Activated gamma-delta T cell treated with Interleukin-2 at 50 U/mL for 16 hours (primary cell): Measurements from ENCODE around the gene RAB3C.
"Not testable (repeated sequence)": the region's sequence is repeated elsewhere in the genome, so short reads cannot be mapped to it uniquely, and the experiment has no call there.

Source experiments
- DNase-seq: peaks from one replicate; pipeline ENCODE4 v3.0.0-alpha.2; 2020

The RAB3C gene

DNA sequence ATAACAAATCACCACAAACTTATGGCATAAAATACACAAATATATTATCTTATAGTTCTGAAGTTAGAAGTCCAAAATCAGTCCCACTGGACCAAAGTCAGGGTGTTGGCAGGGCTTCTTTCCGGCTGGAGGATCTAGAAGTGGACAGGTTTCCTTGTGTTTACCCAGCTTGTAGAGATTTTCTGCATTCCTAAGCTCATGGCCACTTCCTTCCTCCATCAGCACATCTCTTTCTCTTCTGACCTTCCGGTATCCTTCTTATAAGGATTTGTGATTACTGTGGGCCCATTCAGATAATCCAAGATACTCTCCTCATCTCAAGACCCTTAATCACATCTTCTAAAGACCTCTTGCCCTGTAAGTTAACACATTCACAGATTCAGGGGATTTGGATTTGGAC, 97.6 kb downstream of the RAB3C start:
- DNase-seq = no peak

DNA sequence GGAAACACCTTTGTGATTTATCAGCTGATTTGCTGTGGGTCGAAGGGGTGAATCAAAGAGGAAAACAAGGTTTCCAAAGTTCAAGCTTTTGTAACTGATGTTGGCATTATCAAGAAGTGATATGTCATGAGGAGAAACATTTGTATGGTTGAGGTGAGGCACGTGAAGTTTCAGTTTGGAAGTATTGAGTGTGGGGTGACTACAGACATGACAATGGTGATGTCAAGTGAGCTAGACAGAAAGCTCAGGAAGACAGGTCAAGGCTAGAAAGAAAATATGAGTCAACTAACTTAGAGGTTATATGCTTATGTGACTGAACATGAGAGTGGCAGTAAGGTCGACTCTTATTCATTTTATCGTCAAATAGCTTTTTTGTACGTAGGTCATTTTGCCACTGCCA, 99.1 kb downstream of the RAB3C start:
- DNase-seq = no peak

DNA sequence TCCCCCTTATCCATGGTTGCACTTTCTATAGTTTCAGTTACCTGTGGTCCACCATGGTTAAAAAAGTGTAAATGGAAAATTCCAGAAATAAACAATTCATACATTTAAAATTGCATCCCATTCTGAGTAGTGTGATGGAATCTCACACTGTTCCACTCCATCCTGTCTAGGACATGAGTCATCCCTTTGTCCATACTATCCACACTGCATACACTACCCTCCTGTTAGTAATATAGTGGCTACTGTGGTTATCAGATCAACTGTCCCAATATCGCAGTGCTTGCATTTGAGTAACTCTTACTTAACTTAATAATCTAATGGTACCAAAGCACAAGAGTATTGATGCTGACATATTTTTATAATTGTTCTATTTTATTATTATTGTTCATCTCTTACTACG, 100.7 kb downstream of the RAB3C start:
- DNase-seq = no peak

DNA sequence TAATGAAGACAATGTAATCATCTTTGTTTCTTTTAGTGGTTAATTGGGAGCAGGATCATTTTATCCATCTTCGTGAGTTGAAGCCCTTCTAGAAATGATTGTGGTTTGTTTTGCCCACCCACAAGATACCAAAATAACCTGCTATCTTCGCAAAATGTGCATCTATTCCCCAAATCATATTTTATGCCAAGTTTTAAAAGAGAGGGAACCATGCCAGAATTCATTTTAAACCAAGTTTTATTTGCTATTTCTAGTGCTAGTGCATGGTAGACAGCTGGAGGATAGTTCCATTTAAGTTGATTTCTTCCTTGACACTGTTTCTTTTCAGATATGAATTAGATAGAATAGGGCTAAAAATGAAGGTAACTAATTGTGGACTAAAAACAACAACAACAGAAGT, 104.2 kb downstream of the RAB3C start:
- no peak for DNase-seq

DNA sequence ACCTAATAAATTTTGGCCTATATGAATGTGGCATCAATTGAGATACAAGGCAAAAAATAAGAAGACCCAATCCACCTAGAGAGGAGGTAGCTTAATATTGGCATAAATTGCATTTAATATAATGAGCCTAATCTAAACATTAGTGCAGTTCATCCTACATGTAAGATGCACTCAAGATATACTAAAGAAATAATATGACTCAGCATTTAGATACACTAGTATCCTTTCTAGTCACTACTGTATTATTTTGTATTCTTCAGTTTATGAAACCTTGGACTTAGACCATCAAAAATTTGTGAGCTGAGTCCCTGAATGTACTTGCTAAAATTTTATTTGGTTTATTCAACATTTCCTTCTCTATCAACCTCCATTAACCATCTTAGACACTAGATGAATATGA, 104.7 kb downstream of the RAB3C start:
- no peak for DNase-seq

DNA sequence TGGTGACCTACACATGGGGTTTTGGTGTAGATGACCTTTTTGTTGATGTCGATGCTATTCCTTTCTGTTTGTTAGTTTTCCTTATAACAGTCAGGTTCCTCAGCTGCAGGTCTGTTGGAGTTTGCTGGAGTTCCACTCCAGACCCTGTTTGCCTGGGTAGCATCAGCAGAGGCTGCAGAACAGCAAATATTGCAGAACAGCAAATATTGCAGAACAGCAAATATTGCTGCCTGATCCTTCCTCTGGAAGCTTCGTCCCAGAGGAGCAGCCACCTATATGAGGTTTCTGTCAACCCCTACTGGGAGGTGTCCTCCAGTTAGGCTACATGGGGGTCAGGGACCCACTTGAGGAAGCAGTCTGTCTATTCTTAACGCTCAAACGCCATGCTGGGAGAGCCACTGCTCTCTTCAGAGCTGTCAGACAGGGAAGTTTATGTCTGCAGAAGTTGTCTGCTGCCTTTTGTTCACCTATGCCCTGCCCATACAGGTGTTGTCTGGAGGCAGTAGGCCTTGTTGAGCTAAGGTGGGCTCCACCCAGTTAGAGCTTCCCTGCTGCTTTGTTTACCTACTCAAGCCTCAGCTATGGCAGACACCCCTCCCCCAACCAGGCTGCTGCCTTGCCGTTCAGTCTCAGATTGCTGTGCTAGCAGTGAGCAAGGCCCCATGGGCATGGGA, 116.3 kb downstream of the RAB3C start:
- DNase-seq = not testable (repeated sequence)

DNA sequence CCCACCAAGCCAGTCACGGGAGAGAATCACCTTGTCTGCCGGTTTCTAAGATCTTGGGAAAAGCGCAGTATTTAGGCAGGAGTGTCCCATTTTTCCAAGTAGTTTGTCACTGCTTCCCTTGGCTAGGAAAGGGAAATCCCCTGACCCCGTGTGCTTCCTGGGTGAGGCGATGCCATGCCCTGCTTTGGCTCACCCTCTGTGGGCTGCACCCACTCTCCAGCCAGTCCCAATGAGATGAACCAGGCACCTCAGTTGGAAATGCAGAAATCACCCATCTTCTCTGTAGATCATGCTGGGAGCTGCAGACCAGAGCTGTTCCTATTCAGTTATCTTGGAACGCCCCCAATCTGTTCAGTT, 116.9 kb downstream of the RAB3C start:
- no peak for DNase-seq

DNA sequence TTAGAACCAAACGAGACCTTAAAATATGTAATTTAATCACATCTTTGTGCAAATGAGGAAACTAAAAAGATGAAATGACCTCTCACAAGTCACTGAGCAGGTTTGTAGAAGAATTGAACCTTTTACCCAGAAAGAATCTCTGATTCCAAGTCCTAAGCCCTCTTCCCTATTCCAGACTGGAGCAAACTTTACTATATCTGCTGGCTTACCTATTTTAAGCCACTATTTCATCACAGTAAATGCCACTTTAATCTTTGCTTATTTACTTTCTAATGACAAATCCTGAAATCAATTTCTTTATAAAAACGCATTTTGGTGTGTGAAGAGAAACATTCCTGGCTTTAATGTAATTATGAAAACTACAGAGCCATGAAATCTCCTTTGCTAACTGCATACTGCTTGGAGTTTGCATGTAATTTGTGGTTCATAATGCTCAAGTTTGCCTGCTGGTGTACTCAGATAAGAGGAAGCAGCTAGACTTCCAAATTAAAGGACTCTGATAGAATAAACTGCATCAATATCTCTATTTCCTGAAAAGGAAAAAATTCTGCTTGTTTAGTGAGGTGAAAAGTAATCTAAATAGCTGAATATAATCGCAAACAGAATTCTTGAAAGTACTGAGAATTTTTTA, 121.2 kb downstream of the RAB3C start:
- no peak for DNase-seq

DNA sequence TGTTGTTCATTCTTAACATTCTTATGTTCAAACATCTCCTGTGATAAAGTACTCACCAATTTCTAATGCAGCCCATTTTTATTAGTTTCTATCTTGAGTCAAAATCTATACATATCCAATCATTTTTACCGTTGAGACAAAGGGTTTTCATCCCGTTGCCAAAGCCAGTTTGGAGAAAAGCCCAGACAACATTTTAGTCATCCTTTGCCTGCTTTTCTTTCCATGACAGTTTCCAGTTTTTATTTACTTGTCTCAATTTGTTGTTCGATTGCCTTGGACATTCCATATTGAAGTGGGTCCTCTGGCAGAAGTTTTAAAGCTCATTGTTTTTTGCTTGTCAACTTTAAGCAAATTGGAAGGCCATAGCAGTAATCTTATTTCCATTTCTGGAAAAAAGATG, 123.9 kb downstream of the RAB3C start:
- no peak for DNase-seq

DNA sequence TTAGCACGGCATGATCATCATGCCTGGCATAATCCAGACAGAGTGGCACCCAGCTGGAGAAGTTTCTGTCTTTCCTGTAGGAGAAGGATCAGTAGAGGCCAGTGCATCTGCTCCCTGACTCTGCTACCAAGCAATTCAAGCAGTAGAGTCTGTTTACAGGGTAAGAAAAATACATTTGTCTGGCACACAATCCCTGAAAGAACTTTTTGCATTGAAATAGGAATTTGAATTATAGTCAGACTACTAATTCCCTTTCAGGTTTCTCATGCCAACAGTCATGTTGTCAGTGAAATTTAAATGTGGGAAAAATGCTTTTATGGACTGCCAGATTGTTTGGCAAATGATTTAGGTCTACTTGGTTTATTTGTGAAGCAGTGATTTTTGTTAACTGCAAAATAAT, 125.6 kb downstream of the RAB3C start:
- DNase-seq = no peak

DNA sequence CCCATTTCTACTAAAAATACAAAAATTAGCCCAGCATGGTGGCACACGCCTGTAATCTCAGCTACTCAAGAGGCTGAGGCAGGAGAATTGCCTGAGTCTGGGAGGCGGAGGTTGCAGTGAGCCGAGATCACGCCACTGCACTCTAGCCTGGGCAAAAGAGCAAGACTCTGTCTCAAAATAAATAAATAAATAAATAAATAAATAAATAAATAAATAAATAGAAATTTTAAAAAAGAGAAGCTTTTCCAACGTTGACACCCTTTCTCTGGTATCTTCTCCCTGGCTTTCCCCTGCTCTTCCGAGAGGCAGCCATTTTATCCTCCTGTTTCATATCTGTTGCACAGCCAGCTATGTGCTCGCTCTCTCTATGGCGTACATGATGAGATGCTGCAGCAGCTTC, 127.5 kb downstream of the RAB3C start:
- DNase-seq = not testable (repeated sequence)

DNA sequence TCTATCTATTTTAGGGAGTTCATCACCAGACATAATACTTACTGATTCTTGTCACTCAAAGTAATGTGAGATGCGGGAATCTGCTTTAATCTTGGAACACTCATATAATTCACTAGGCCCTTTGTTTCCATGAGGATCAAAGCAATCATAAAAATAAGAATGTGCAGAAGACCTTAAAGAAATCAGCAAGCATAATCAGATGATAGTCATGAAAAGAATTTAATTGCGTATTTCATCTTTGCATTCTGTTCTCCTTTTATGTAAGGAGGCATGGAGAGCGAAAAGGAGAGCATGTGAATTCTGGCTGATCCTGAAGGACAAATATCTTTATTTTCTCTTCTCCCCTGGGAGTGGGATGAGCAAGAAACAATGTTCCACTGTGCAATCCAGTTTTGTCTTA, 128.0 kb downstream of the RAB3C start:
- no peak for DNase-seq

DNA sequence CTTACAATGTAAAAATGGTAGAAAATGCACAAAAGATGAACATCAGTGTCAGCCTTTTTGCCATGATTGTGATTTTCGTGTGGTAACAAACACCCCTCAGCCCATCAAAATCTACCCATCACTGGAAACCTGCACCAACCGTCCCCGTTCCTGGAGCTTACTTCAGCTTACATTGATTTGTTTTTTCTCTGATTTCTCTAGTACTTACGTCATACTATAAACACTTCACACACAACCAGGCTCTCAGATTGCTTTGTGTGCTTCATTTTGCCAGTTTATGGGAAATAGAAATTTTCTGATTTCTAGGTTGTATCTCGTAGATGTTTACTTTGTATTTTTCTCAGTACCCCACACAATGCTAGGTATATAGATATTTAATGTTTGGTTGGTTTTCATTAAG, 129.1 kb downstream of the RAB3C start:
- no peak for DNase-seq

DNA sequence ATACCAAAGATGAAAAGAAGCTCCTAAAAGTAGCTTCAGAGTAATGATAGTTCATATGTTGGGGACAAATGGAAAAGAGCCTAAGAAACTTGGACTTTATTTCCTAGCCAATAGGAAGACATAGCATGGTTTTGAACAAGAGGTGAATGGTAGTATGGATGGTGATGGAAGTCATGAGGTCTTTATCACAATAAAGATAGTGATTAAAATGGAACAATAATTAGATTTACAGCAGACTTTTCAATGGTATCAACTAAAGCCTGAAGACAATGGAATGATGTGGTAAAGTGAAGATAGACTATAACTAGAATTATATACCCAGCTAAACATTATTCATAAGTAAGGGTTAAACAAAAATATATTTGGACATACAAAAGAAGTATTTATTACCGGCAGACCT, 131.2 kb downstream of the RAB3C start:
- no peak for DNase-seq

DNA sequence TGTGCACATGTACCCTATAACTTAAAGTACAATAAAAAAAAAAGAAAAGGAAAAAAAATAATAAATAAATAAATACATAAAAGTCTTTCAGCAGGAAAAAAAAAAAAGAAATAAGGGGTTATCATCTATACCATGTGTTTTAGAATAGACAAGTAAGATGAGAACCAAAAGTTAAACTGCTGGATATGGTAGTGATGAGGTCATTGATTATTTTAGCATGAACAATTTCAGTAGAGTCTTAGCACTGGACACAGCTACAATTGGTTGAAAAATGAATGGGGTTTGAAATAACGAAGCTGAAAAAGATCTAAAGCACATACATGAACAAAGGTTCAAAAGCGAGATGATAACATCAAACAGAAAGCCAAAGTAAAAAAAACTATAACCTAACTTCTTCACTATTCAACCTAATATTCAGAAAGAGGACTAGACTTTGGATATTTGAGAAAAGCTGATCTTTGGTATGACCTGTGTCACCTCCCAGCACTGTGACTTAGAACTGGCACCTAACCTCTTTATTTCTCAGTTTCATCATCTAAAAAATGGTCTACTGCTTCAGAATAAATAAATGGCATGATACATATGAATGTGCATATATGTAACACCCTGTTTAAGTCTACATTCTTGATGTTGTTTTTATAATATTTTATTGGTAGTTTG, 133.3 kb downstream of the RAB3C start:
- no peak for DNase-seq

DNA sequence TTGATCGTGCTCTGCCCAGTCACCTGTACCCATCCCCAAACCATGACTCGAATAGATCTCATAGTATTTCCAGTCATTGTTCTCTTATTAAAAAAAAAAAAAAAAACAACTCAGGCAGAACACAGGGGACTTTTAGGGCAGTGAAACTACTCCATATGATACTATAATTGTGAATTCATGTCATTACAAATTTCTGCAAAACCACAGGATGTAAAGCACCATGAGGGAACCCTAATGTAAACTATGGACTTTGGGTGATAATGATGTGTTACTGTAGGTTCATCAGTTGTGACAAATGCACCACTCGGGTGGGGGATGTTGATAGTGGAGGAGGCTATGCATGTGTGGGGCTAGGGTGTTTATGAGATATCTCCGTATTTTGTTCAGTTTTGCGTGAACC, 133.8 kb downstream of the RAB3C start:
- DNase-seq = no peak

DNA sequence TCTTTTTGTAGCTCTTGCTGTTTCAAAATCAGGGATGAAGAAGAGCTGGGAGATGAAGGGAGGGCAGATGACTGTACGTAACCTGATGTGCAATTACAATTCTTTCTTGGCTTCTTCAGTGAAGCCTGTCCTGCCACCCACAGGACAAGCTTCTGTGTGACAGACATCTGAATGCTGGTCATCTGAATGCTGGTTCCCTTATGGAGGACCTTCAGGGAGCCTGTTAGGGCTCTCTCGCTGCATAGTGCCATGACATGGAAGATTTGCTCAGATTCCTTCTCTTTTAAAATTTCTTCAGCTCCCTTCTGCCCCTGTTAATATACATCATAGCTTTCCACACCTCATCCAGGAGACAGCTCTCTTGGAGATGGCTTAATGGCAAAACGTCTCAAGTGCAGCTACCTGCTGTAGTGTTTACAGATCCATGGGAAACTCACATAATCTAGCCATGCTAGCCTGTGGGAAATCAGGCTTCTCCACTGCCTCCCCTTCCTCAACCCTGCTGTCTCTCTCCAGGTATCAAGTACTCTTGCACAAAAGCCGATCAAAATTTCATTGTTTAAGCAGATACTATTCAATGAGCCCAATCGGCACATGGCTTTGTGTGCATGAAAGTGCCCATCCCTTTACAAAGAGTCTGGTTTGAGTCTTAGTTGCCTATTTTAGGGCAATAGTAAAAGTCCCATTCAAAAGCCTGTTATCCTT, 134.6 kb downstream of the RAB3C start:
- no peak for DNase-seq

DNA sequence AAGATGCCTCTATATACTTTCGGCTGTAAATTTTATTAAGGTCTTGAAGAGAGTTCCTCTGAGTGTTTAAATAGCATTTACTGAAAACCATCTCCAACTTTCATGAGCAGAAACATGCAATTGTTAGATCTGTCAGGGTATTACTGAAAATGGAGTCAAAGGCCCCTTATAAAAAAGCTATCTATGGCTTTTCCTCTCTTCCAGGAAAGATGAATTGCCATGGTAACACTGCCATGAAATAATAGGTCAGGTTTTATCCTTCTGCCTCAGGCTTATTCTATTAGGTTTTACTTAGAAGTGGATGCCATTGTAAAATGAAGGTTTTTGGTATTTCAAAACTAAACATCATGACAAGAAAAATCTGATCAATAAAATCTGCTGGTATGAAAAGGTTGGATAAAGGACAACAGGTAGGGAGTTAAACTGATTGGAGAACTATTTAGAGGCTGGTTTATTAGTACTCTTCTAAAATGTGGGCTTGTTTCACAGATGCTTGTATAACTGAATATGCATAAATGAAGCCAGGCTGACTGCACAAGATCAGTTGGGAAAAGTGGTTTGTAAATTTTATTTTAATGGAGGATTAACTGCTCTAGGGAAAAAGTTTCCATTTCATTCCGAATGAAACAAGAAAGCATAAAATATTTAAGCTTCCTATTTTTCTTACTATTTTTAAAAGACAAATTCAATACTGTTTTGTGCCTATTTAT, 135.5 kb downstream of the RAB3C start:
- DNase-seq = no peak

DNA sequence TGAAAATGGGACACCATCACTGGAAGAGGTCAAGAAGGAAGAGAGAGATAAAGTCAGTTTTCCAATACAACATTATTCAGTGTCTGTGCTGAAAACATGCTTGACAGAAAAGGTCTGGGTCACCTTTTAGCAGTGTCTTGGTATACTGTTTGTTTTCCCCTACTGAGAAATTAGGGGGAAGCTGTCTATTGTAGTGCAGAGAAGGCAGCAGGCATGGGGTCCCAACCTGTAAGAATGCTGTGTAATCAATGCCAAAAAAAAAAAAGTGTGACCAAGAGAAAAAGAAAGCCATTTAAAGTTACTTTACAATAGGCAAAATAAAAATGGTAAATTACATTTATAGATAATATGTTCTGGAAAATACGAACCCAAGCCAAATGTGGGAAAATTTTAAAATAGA, 139.3 kb downstream of the RAB3C start:
- DNase-seq = no peak

DNA sequence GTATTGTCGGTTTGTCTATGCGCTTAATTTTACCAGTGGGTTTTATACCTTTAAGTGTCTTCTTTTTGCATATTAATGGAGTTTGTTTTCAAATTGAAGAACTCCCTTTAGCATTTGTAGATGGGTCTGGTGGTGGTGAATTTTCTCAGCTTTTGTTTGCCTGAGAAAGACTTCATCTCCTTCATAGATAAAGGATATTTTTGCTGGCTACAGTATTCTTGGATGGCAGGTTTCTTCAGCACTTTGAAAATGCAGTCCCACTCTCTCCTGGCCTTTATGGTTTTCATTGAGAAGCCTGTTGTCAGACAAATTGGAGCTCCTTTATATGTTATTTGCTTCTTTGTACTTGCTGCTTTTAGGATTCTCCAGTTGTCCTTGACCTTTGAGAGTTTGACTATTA, 142.1 kb downstream of the RAB3C start:
- no peak for DNase-seq

DNA sequence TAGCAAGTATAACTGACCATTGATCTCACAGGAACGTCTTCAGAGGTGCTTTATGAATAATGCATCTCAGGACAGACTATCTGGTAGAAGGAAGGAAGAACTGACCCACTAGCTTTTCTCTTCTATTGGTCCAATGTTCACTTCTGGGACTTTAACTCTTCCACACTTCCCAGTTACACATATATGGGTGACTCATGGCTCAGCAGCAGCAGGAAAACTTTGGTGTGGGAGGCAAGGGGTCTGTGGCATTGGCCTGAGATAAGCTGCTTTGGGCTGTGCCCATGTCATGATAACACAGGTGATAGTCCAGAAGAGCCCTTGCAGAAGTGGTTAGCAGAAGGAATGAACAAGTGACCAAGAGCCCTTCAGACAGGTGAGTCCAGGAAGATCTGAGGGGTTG, 148.8 kb downstream of the RAB3C start:
- no peak for DNase-seq

DNA sequence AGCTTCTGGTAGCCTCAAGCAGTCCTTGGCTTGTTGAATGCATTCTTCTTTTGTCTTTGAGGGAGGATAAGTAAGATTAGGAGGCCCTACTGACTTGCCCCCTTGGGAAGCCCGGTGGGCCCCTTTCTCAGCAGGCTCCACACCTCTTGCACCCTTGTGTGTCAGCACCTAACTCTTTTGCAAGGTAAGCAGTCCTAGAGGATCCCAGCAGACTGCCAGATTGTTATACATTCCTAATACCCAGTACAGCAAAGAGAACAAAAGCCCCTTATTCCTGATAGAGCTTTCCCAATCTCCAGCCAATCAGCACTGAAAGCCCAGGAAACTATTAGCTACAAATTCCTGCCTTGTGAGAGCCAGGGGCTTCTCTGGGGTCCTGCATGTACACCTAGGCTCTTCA, 152.8 kb downstream of the RAB3C start:
- DNase-seq = no peak

DNA sequence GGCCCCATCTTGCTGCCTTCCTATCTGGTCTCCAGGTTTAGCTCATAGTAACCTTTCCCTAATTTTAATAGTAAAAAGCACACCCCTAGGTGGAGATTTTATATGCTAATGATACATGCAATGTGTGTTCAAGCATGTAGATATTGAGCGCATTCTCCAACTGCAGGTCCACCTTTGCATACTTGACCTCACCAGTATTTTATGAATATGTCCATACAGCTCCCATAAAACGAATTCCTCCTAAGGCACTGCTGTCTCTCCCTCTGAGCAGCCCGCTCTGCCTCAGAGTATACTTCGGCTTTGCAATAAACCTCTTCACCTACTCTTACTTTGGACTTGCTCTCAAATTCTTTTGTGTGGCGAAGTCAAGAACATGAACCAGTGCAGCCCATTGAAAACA, 153.3 kb downstream of the RAB3C start:
- DNase-seq = no peak
